ENCODE measurements around the gene B9D1.

B9D1 gene, protein sequence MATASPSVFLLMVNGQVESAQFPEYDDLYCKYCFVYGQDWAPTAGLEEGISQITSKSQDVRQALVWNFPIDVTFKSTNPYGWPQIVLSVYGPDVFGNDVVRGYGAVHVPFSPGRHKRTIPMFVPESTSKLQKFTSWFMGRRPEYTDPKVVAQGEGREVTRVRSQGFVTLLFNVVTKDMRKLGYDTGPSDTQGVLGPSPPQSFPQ

GRCh38 chr17:19362277-19363113 lies at the start of gene B9D1:
TSS of gene B9D1 (minus strand) at chr17:19362723. CDS start at chr17:19362569, 154 bp downstream.
- DNase-seq = peak; percentile 89

GRCh38 chr17:19411631-19412030 lies 49.1 kb upstream of the B9D1 start:
- DNase-seq = no peak

DNA sequence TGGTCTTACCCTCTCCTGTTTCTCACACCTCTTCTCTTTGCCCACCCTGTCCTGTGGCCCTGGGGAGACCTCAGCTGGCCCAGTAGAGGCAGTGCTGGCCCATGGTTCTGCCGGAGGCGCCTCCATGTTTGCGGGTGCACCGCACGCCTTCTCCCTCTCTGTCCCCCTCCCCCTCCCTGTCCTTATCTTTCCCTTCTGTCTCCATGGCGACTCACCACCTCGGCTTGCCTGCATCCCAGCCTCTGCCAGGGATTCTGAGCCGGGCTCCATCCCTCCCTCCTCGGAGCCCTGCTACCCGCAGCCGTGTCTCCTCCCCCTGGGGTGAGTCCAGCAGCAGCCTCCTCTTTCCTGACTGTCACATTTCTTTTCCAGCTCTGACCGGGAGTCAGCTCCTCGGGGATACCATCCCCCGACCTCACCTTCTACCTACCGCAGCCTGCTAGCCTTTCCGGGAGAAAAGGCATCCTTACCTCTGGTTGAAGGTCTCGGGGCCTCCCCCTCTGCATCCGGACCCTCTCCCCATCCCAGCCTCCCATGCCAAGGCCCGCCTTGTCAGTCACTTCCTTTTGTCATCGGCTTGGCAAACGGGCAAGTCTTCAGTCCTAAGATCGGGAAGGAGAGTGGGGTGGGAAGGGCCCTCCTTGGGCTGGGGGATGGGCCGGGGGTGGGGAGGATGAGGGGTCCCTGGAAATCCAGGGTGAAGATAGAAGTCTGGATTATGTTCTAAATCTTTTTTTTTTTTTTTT lies 48.5 kb upstream of the B9D1 start, which contains the start of gene RNF112:
Gene RNF112, plus strand, starts transcription at position 358 of the 746 bp plus-strand sequence. Its CDS starts 177 bp downstream, at position 535.
- DNase-seq = no peak

DNA sequence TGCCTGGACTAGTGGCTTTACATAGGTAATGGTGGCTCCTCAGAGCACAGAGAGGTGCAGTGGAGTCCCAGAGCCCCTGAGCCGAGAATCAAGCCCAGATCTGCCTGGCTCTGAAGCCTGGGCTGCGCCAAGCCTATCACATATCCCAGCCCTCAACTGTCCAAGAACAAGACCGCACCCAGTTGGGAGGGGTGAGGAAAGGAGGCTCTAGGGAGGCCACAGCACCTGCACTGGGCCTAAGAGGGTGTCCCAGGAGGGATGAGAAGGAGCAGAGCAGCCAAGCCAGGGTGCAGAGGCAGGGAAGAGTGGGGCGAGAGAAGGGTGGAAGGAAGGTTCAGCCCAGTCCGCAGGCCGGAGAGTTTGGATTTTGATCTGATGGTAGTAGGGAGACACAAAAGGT lies 47.6 kb upstream of the B9D1 start:
- no peak for DNase-seq

DNA sequence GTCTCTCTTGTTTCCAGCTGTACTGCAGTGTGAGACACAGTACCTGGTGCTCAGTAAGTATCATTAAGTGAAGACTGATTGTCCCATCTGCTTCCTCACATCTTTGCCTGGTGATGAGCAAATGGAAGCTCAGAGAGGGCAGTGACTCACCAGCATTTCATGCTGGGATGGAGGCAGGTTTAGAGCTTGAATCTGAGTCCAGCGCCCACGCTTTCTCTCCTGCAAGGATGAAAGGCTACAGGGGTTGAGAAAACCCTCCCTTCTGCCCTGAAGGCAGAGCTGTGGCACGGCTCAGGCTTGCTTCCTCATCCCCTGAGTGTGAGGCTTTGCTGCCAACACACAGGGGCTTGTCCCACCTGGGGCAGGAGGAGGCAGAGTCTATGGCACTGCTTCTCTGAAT lies 47.0 kb upstream of the B9D1 start:
- DNase-seq = no peak

- no peak for DNase-seq
Measured at GRCh38 chr17:19409066-19409465, 46.5 kb upstream of the B9D1 start.

GRCh38 chr17:19408346-19408710 lies 45.8 kb upstream of the B9D1 start:
- DNase-seq = no peak

GRCh38 chr17:19407601-19408345 lies 45.2 kb upstream of the B9D1 start:
- no peak for DNase-seq

DNA sequence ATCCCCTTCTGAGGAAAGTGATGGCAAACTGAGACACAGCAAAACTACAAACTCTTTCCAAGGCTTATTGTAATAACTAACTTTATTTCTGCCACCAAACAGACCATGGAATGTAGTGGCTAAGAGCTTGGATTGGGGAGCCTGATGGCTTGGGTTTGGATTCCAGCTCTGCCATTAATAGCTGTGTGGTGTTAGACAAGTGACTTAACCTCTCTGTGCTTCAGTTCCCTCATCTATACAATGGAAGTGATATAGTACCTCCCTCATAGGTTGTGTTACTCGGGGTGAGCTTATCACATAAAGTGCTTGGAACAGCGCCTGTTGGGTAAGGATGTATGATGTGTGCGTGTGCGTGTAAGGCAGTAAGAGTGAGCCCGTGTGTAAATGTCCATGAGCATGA lies 42.6 kb upstream of the B9D1 start:
- no peak for DNase-seq

- no peak for DNase-seq
Measured at GRCh38 chr17:19404264-19404663, 41.7 kb upstream of the B9D1 start.

GRCh38 chr17:19403021-19403420 lies 40.5 kb upstream of the B9D1 start:
- DNase-seq = no peak

DNA sequence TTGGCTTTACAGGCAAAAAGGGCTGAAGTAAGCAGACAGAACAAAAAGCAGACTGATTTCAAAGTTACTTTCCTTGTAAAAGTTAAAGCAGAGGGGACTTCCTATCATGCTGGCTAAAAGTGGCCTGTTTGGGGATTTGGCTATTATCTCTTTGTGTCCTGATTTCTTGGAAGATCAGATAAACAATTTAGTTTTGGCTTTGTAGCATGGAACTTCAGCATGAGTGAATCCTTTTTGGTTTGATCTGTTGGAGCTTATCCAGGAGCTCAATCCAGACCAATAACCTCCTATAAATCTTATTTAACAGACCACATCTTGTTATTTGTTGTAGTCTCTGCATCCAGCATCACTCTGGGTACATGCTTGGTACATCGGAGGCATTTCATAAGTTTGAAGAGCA lies 39.6 kb upstream of the B9D1 start:
- DNase-seq = no peak

- no peak for DNase-seq
Measured at GRCh38 chr17:19401321-19402010, 38.9 kb upstream of the B9D1 start.

- DNase-seq = no peak
Measured at GRCh38 chr17:19399750-19400450, 37.4 kb upstream of the B9D1 start.

DNA sequence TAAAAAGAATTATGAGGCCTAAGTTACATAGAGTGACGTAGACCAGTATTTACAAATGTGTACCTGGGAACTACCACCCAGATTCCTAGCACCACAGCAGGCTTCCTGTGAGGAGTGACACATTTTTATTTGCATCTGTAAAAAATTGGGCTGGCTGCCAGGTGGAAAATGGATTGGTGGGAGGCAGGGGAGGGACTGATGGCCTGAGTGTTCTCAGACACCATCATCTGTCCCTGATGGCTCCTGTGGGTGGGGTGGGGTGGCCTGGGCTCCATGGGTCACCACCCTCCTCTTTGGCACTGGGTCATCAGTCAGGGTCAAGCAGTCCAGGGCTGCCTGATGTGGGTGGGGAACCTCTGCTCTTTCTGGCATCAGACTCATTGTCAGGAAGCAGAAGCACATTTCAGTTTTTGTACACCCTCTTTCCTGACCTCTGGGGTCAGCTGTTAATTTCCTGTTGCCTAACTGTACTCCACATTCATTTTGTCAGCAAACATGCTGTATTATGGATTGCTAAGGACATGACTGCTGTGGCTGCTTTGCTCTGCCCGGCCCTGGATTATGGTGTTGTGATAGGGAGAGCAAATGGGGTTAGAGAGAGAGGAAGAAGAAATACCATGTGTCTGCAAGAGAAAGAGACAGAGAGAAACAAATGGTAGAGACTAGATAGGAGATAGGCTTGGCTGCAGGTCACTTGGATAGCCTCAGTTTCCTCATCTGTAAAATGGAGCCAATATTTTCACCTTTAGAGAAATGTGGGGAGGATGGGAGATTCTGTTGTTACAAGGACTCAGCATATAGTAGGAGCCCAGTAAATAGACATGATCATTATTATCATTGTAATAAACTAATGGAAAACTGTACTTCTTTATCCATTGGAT lies 36.0 kb upstream of the B9D1 start:
- DNase-seq = no peak

DNA sequence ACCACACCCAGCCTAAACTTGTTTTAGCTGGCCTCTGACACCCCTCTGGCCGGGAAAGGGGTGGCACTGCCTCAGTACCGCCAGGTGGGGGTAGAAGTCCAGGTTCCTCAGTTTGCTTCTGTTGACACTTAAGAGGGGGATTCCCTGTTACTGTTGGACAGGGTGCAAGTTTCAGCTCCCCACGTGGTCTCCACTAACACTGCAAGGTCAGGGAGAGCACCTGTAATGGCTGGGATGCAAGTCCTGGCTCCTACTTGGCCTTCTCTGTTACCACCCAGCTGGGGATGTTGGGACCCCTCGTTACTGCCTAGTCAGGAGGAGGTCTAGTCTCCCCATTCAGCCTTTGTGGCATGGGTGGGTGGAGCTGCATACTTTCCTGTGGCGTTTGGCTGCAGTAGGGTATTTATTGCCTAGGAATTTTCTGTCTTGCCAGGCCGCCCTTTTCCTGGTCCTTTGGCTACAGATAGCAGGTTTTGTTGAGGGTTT lies 35.1 kb upstream of the B9D1 start:
- no peak for DNase-seq

GRCh38 chr17:19392303-19392702 lies 29.8 kb upstream of the B9D1 start:
- no peak for DNase-seq

- no peak for DNase-seq
Measured at GRCh38 chr17:19391432-19391831, 28.9 kb upstream of the B9D1 start.

DNA sequence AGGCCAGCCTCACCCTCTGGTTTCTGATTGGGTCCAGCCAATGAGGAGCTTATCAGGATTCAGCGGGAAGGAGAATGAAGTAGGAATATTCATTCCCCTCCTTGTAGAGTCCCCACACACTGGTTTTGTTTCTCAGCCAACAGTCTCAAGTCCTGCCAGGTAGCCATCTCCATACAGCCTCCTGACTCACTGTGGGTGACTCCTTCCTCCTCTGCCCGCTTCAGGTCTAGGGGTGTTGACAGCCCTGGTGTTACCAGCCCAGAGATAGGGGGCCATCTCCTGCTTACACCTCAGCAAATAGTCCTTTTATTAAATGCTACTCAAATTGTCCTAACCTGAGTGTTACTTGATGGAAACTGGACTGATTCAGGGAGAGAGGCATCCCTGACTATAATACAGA lies 28.4 kb upstream of the B9D1 start:
- no peak for DNase-seq
